ENCODE data around the gene ECHDC3. TPM values are rescaled to one million over a fixed set of nuclear protein-coding genes. Genes with fewer than 3 reads are reported as not detected.

Gene ECHDC3
- total and polyA plus RNA-seq, 2 of the 13 experiments (the other 11 are each of a cell fraction or from before 2014, with no cell fraction given) = not detected

DNA sequence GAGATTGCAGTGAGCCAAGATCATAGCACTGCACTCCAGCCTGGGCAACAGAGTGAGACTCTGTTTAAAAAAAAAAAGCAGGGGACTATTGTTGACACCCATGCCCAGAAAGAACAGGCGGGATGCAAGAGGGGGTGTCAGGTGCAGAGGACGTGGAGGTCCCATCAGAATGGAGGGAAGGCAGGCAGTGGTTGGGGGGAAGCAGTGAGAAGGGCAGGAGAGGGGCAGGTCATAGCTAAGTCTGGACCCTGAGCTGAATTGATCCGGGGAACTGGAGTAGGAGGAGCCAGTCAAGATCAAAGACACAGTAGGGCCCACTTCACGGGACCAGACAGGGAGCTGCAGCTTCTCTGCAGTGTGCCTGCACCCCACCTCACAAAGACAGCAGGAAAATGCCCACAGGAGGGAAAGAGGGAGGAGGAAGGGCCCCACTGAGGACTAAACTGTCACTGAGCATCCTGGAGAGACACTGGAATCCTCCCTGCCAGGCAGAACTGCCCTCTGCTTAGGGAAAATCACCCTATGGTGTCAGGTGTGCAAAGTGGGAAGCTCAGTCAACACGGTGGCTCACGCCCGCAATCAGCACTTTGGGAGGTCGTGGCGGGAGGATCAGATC, 27.3 kb upstream of the ECHDC3 start (continued):
- TF ChIP-seq, protein P1, sequence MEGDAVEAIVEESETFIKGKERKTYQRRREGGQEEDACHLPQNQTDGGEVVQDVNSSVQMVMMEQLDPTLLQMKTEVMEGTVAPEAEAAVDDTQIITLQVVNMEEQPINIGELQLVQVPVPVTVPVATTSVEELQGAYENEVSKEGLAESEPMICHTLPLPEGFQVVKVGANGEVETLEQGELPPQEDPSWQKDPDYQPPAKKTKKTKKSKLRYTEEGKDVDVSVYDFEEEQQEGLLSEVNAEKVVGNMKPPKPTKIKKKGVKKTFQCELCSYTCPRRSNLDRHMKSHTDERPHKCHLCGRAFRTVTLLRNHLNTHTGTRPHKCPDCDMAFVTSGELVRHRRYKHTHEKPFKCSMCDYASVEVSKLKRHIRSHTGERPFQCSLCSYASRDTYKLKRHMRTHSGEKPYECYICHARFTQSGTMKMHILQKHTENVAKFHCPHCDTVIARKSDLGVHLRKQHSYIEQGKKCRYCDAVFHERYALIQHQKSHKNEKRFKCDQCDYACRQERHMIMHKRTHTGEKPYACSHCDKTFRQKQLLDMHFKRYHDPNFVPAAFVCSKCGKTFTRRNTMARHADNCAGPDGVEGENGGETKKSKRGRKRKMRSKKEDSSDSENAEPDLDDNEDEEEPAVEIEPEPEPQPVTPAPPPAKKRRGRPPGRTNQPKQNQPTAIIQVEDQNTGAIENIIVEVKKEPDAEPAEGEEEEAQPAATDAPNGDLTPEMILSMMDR (CRISPR knock-in tag; IDR thresholded peaks at IDR 0.05) = no peak
- TF ChIP-seq FOXK1 (CRISPR knock-in tag; IDR thresholded peaks at IDR 0.05; ENCODE audit: borderline replicate concordance, low read depth) (peak; percentile 13; the same call in 1 of the 2 replicates), ZNF333 (CRISPR knock-in tag; IDR thresholded peaks at IDR 0.05; ENCODE audit: borderline replicate concordance) (no peak), ZNF850 (CRISPR knock-in tag; conservative IDR thresholded peaks at IDR 0.05) (no peak), PRMT3 (CRISPR knock-in tag; IDR thresholded peaks at IDR 0.05; ENCODE audit: borderline replicate concordance, low read depth) (no peak), ZNF33A (CRISPR knock-in tag; IDR thresholded peaks at IDR 0.05; ENCODE audit: borderline replicate concordance) (no peak), THAP11 (CRISPR knock-in tag; IDR thresholded peaks at IDR 0.05) (no peak), MXI1 (IDR thresholded peaks at IDR 0.05; ENCODE audit: borderline replicate concordance, low read depth, low read length) (no peak), ZNF790 (CRISPR knock-in tag; IDR thresholded peaks at IDR 0.05; ENCODE audit: borderline replicate concordance) (no peak), SKI (IDR thresholded peaks at IDR 0.05; ENCODE audit: partially characterized antibody) (peak; percentile 83), SMAD9 (CRISPR knock-in tag; IDR thresholded peaks at IDR 0.05) (no peak), ZNF329 (CRISPR knock-in tag; IDR thresholded peaks at IDR 0.05; ENCODE audit: low read depth) (no peak)
- TF ChIP-seq, protein P2, sequence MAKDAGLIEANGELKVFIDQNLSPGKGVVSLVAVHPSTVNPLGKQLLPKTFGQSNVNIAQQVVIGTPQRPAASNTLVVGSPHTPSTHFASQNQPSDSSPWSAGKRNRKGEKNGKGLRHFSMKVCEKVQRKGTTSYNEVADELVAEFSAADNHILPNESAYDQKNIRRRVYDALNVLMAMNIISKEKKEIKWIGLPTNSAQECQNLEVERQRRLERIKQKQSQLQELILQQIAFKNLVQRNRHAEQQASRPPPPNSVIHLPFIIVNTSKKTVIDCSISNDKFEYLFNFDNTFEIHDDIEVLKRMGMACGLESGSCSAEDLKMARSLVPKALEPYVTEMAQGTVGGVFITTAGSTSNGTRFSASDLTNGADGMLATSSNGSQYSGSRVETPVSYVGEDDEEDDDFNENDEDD (CRISPR knock-in tag; IDR thresholded peaks at IDR 0.05; ENCODE audit: borderline replicate concordance) = no peak; the same call in 1 of the 2 replicates
- TF ChIP-seq, protein P3, sequence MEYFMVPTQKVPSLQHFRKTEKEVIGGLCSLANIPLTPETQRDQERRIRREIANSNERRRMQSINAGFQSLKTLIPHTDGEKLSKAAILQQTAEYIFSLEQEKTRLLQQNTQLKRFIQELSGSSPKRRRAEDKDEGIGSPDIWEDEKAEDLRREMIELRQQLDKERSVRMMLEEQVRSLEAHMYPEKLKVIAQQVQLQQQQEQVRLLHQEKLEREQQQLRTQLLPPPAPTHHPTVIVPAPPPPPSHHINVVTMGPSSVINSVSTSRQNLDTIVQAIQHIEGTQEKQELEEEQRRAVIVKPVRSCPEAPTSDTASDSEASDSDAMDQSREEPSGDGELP (IDR thresholded peaks at IDR 0.05; ENCODE audit: borderline replicate concordance, low read depth) = no peak
- TF ChIP-seq, protein P4, sequence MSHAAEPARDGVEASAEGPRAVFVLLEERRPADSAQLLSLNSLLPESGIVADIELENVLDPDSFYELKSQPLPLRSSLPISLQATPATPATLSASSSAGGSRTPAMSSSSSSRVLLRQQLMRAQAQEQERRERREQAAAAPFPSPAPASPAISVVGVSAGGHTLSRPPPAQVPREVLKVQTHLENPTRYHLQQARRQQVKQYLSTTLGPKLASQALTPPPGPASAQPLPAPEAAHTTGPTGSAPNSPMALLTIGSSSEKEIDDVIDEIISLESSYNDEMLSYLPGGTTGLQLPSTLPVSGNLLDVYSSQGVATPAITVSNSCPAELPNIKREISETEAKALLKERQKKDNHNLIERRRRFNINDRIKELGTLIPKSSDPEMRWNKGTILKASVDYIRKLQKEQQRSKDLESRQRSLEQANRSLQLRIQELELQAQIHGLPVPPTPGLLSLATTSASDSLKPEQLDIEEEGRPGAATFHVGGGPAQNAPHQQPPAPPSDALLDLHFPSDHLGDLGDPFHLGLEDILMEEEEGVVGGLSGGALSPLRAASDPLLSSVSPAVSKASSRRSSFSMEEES (CRISPR knock-in tag; IDR thresholded peaks at IDR 0.05) = no peak
- TF ChIP-seq, protein P5, sequence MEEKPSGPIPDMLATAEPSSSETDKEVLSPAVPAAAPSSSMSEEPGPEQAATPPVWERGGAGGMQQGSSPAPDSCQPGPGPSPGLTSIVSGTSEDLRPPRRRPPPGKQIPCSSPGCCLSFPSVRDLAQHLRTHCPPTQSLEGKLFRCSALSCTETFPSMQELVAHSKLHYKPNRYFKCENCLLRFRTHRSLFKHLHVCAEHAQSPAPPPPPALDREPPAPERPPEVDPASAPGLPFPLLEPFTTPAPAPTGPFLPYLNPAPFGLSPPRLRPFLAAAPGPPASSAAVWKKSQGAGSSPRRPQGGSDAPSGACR (CRISPR knock-in tag; IDR thresholded peaks at IDR 0.05) = no peak
- TF ChIP-seq, protein P6, sequence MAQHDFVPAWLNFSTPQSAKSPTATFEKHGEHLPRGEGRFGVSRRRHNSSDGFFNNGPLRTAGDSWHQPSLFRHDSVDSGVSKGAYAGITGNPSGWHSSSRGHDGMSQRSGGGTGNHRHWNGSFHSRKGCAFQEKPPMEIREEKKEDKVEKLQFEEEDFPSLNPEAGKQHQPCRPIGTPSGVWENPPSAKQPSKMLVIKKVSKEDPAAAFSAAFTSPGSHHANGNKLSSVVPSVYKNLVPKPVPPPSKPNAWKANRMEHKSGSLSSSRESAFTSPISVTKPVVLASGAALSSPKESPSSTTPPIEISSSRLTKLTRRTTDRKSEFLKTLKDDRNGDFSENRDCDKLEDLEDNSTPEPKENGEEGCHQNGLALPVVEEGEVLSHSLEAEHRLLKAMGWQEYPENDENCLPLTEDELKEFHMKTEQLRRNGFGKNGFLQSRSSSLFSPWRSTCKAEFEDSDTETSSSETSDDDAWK (CRISPR knock-in tag; IDR thresholded peaks at IDR 0.05) = no peak
- TF ChIP-seq, protein P7, sequence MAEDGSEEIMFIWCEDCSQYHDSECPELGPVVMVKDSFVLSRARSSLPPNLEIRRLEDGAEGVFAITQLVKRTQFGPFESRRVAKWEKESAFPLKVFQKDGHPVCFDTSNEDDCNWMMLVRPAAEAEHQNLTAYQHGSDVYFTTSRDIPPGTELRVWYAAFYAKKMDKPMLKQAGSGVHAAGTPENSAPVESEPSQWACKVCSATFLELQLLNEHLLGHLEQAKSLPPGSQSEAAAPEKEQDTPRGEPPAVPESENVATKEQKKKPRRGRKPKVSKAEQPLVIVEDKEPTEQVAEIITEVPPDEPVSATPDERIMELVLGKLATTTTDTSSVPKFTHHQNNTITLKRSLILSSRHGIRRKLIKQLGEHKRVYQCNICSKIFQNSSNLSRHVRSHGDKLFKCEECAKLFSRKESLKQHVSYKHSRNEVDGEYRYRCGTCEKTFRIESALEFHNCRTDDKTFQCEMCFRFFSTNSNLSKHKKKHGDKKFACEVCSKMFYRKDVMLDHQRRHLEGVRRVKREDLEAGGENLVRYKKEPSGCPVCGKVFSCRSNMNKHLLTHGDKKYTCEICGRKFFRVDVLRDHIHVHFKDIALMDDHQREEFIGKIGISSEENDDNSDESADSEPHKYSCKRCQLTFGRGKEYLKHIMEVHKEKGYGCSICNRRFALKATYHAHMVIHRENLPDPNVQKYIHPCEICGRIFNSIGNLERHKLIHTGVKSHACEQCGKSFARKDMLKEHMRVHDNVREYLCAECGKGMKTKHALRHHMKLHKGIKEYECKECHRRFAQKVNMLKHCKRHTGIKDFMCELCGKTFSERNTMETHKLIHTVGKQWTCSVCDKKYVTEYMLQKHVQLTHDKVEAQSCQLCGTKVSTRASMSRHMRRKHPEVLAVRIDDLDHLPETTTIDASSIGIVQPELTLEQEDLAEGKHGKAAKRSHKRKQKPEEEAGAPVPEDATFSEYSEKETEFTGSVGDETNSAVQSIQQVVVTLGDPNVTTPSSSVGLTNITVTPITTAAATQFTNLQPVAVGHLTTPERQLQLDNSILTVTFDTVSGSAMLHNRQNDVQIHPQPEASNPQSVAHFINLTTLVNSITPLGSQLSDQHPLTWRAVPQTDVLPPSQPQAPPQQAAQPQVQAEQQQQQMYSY (CRISPR knock-in tag; IDR thresholded peaks at IDR 0.05) = no peak

Measured in HepG2 (cell line).